HG03066 (cell line): ENCODE measurements around the gene CUL7.
A peak's percentile ranks its signal among the peaks of the same experiment; 100 is the strongest.
"Not testable (repeated sequence)": the region's sequence is repeated elsewhere in the genome, so short reads cannot be mapped to it uniquely, and the experiment has no call there.

Source experiments
- ATAC-seq: cut with Tn5 transposase; IDR thresholded peaks from one replicate; pipeline ENCODE4 v1.9.1; 2021; ENCODE audit warnings: low read depth; ENCODE audit not compliant: unreplicated experiment

CUL7 gene

GRCh38 chr6:43053545-43054205, at the start of gene CUL7:
Gene CUL7, minus strand, starts transcription at chr6:43053851. Its CDS starts 1,063 bp downstream, at chr6:43052788.
- ATAC-seq: peak; percentile 89

DNA sequence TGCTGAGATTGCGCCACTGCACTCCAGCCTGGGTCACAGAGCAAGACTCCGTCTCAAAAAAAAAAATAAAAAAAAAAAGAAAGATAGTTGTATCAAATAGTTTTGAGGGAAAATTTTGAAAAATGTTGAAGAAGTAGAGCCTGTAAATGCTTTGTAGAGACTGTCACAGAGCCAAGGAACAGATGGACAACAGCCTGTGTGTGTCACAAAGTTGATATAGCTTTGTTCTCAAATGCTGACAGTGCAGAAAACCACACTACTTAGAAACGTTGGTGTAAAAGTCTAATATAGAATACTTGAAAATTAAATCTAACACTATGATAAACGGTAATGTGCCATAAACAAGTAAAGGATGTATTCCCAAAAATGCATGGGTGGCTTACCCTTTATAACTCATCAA, 47.8 kb upstream of the CUL7 start:
- ATAC-seq: no peak

DNA sequence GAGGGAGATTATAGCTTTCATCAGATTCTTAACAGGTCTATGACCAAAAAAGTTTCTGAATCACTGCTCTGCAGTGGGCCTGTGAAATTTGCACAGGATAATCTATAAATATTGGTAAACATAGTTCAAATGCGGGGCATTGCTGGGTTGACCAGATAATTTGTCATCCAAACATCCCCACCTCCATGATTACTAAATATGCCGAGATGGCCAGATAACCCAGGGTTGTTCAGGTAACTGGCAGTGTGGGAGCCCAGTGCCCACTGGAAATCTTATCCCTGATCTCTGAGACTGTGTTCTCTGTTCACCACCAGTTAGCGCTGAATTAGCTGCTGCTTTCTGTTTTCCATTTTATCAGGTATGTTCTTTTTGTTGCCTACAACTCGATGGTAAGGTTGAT, 43.9 kb upstream of the CUL7 start:
- no peak for ATAC-seq

- ATAC-seq: no peak
Measured at GRCh38 chr6:43097098-43097489, 43.4 kb upstream of the CUL7 start.

DNA sequence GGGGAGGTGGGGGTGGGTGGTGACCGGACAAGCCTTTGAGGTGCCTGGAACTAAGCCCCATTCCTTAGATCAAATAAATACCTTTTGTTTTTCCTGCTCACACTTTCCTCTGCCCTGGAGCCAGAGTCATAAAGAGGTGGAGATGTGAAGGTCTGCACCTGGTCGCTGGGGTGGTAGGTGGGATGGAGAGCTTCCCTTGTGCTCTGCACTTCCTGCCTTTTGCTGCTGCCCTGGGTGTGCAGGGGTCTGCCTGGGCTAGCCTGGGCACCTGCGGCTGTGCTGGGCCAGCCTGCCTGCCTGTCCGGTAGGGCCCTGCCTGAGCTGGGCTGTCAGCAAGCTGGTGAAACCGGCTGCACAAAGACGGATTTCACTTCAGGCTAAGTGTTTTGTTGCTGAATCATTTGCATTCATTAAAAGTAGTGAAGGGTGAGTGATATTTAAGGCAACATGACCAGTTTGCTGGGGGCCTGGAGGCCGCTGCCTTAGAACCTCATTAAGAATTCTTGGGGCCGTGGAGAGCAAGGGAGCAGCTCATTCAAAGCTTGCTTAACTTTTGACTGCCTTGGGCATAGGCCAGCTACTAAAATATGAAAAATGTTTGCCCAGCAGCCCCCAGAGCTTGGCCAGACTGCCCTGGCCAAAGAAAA, 42.9 kb upstream of the CUL7 start:
- no peak for ATAC-seq

DNA sequence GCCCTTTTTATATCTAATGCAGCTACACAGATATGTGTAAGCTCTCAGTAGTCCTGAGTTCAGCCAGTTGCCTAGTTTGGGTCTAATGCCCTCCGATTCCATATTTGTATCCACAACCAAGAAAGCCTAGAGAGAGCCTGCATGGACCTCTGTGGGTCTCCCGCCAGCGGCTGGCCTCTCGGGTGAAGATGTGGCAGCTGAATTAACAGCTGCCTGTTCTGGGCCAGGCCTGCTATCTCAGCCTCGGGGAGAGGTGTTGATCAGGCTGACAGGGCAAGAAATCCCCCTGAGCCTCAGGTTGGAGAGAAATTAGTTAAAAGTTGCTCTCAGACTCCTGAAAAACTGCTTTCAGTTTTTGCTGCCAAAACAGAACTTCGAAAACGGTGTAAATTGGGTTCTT, 42.3 kb upstream of the CUL7 start:
- no peak for ATAC-seq

GRCh38 chr6:43093436-43094289, 40.0 kb upstream of the CUL7 start:
- no peak for ATAC-seq

DNA sequence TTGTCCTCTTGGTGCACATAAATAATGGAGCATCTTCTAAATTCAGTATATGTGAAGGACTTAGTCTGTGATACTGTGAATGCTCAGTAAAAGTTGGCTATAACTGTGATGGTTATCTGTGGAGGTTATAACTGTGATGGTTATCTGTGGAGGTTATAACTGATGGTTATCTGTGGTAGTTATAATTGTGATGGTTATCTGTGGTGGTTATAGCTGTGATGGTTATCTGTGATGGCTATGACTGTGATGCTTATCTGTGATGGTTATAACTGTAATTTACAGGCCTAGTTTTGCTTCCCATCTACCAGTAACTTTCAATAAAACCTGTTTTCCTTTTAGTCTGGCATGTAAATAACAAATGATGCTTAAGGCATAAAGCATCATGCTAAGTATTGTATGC, 39.0 kb upstream of the CUL7 start:
- no peak for ATAC-seq

- no peak for ATAC-seq
Measured at GRCh38 chr6:43091436-43091991, 37.9 kb upstream of the CUL7 start.

DNA sequence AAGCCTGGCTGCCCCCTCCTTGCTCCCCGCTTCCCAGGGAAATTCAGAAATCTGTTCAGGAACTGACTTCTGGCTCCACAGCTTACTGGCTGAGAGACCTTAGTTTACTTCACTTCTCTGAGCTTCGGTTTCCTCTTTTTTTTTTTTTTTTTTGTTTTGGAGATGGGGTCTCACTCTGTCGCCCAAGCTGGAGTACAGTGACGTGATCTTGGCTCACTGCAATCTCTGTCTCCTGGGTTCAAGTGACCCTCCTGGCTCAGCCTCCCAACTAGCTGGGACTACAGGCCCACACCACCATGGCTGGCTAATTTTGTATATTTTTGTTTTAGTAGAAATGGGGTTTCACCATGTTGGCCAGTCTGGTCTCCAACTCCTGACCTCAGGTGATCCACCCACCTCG, 37.4 kb upstream of the CUL7 start:
- ATAC-seq: no peak

- ATAC-seq: no peak
Measured at GRCh38 chr6:43090559-43090956, 36.9 kb upstream of the CUL7 start.

GRCh38 chr6:43089874-43090558, 36.4 kb upstream of the CUL7 start:
- ATAC-seq: no peak

GRCh38 chr6:43089467-43089866, 35.8 kb upstream of the CUL7 start:
- ATAC-seq: no peak

- ATAC-seq: no peak
Measured at GRCh38 chr6:43088654-43089056, 35.0 kb upstream of the CUL7 start.

- no peak for ATAC-seq
Measured at GRCh38 chr6:43086022-43086658, 32.5 kb upstream of the CUL7 start.

- ATAC-seq: no peak
Measured at GRCh38 chr6:43082806-43083655, 29.4 kb upstream of the CUL7 start.

GRCh38 chr6:43081922-43082321, 28.3 kb upstream of the CUL7 start:
- ATAC-seq: not testable (repeated sequence)

- no peak for ATAC-seq
Measured at GRCh38 chr6:43081043-43081442, 27.4 kb upstream of the CUL7 start.

GRCh38 chr6:43078691-43079090, 25.0 kb upstream of the CUL7 start:
- no peak for ATAC-seq
